Activated T-helper 1 cell treated with Interleukin-2 at 50 U/mL for 16 hours (primary cell): ENCODE data around the gene LYZL1.
"Not testable (repeated sequence)": the region's sequence is repeated elsewhere in the genome, so short reads cannot be mapped to it uniquely, and the experiment has no call there.

Experiments
- DNase-seq: peaks from one replicate; pipeline ENCODE4 v3.0.0-alpha.2; 2020; ENCODE audit warnings: low read depth

Gene LYZL1

GRCh38 chr10:29308142-29308541 is 19.3 kb downstream of the LYZL1 start:
- DNase-seq, result not testable (repeated sequence)

- no peak for DNase-seq
Observed at GRCh38 chr10:29309465-29309864, 20.6 kb downstream of the LYZL1 start.

GRCh38 chr10:29310463-29310862 is 21.6 kb downstream of the LYZL1 start:
- not testable (repeated sequence) for DNase-seq

GRCh38 chr10:29313071-29313470 is 24.2 kb downstream of the LYZL1 start:
- no peak for DNase-seq

GRCh38 chr10:29314726-29315125 is 25.9 kb downstream of the LYZL1 start:
- DNase-seq, result no peak

GRCh38 chr10:29315814-29316213 is 26.9 kb downstream of the LYZL1 start:
- DNase-seq, result no peak

GRCh38 chr10:29316308-29317026 is 27.6 kb downstream of the LYZL1 start:
- no peak for DNase-seq

GRCh38 chr10:29317027-29317420 is 28.2 kb downstream of the LYZL1 start:
- DNase-seq, result no peak

- DNase-seq, result no peak
Observed at GRCh38 chr10:29317423-29318021, 28.7 kb downstream of the LYZL1 start.

- DNase-seq, result not testable (repeated sequence)
Observed at GRCh38 chr10:29318141-29319071, 29.5 kb downstream of the LYZL1 start.

- DNase-seq, result no peak
Observed at GRCh38 chr10:29319205-29319781, 30.4 kb downstream of the LYZL1 start.

GRCh38 chr10:29320680-29321121 is 31.8 kb downstream of the LYZL1 start:
- not testable (repeated sequence) for DNase-seq

- no peak for DNase-seq
Observed at GRCh38 chr10:29321656-29322055, 32.8 kb downstream of the LYZL1 start.

GRCh38 chr10:29322918-29323317 is 34.0 kb downstream of the LYZL1 start:
- DNase-seq, result no peak

- DNase-seq, result no peak
Observed at GRCh38 chr10:29323367-29323766, 34.5 kb downstream of the LYZL1 start.

GRCh38 chr10:29324220-29324841 is 35.5 kb downstream of the LYZL1 start:
- DNase-seq, result no peak

- no peak for DNase-seq
Observed at GRCh38 chr10:29326299-29326698, 37.4 kb downstream of the LYZL1 start.

GRCh38 chr10:29326886-29327745 is 38.2 kb downstream of the LYZL1 start:
- DNase-seq, result no peak

GRCh38 chr10:29327746-29328102 is 38.9 kb downstream of the LYZL1 start:
- DNase-seq, result no peak

GRCh38 chr10:29328983-29329382 is 40.1 kb downstream of the LYZL1 start:
- DNase-seq, result no peak

GRCh38 chr10:29329420-29329819 is 40.5 kb downstream of the LYZL1 start:
- DNase-seq, result no peak
